ENCODE measurements around the gene MSH3.

DNA sequence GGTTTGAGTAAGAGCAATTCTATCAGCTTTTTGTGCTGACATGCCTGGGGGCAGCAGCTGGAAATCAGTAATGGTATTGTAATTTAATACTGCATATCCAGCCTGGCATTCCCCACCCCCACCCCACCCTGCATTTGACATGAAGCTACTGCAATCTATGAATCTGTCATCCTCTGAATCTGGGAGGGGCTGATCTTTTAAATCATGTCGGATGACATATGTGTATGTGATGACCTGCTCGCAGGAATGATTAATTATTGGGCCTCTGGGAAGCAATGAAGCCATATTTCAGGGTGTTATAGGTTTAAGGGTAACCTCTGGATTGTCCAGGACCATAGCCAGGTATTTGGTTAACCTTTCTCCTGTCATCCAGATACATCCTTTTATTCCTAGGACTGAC, 241.1 kb downstream of the MSH3 start:
- TF ChIP-seq ZNF274 (IDR thresholded peaks at IDR 0.05; ENCODE audit: low read depth, low read length) (no peak), YY1 (IDR thresholded peaks at IDR 0.05; ENCODE audit: insufficient read depth, insufficient read length) (no peak)
